Transverse colon (tissue), 4 donors: Measurements from ENCODE around the gene PCDH12. TPM values are rescaled to one million over a fixed set of nuclear protein-coding genes. Genes with fewer than 3 reads are reported as not detected.

Source experiments
- DNase-seq: peaks from one replicate; pipeline ENCODE4 v3.0.0-alpha.2; 2019
- H3K27ac ChIP-seq, 4 donors: fragments of 200-600 bp; sonication (generic); 2 replicates each; pipeline ENCODE4 v1.5.1; 2016 to 2018; ENCODE audit warnings: inconsistent platforms in 4 of 4
- H3K27me3 ChIP-seq: fragments of 200-600 bp; sonication (generic); 2 replicates; pipeline ENCODE4 v1.5.1; 2017; ENCODE audit warnings: inconsistent platforms
- H3K36me3 ChIP-seq, 4 donors: fragments of 200-600 bp; sonication (generic); 2 replicates each; pipeline ENCODE4 v1.5.1; 2017 to 2019; ENCODE audit warnings: inconsistent platforms in 4 of 4
- H3K4me1 ChIP-seq, 4 donors: fragments of 200-600 bp; sonication (generic); 2 replicates each; pipeline ENCODE4 v1.5.1; 2017 to 2020; ENCODE audit warnings: inconsistent platforms in 4 of 4
- H3K4me3 ChIP-seq, 4 donors: fragments of 200-600 bp; sonication (generic); 1 replicate in 1 of 4; 2 replicates in 3 of 4; pipeline versions ENCODE4 v1.5.1 to v1.6.1; 2017 to 2019; ENCODE audit warnings: inconsistent platforms in 4 of 4
- H3K9me3 ChIP-seq, 2 donors: fragments of 200-600 bp; sonication (generic); 2 replicates each; pipeline ENCODE4 v1.5.1; 2017 to 2019; ENCODE audit warnings: inconsistent platforms in 2 of 2
- EP300 ChIP-seq: sonication (generic); formaldehyde crosslinking; IDR thresholded peaks from one replicate; pipeline ENCODE4 v1.6.1; 2017; ENCODE audit warnings: antibody characterized with exemption, low read depth
- POLR2A ChIP-seq: fragments of 450-650 bp; IDR thresholded peaks from one replicate; pipeline ENCODE4 v1.6.1; 2016; ENCODE audit warnings: antibody characterized with exemption, mild to moderate bottlenecking, moderate library complexity
- POLR2AphosphoS5 ChIP-seq, 3 donors: sonication (generic); formaldehyde crosslinking; IDR thresholded peaks; one replicate each; pipeline ENCODE4 v1.6.1; 2016; ENCODE audit warnings: antibody characterized with exemption in 3 of 3
- WGBS, 2 donors: methylation state at CpG; one replicate each; pipeline ENCODE4 v1.1.5; 2018; ENCODE audit warnings: low coverage in 1 of 2; 5-methylcytosine and 5-hydroxymethylcytosine counted together
- in situ Hi-C, 4 donors: fragments of 200-750 bp; cut with MboI; loops; one replicate each; pipeline versions ENCODE4 v1.15.0 to v1.15.1; 2017; ENCODE audit warnings: low sequenced_read_pairs in 3 of 4, low pct_ligation_motif_present in 1 of 4, low pct_unique_long_range_greater_than_20kb in 1 of 4
- intact Hi-C: fragments of 100-400 bp; cut with DNase I; formaldehyde crosslinking; loops from one replicate; pipeline ENCODE4 v1.15.1; 2023; ENCODE audit warnings: low total_unique reads
- total RNA-seq, 4 donors: library from RNA; depleted of rRNA; stranded (reverse); fragments of >200 nt; gene quantifications; one replicate each; pipeline ENCODE4 v1.1.0, GENCODE V29; 2016
- TF ChIP-seq, protein P1 (sequence below), 5 experiments: fragments of 200-600 bp in 3 of 5; fragments of 450-650 bp in 2 of 5; sonication (generic) in 3 of 5; IDR thresholded peaks; 1 replicate in 2 of 5; 2 replicates in 3 of 5; pipeline ENCODE4 v1.5.1; 2016 to 2017; ENCODE audit warnings: antibody characterized with exemption in 5 of 5, inconsistent platforms in 3 of 5, mild to moderate bottlenecking in 2 of 5, moderate library complexity in 1 of 5

Gene PCDH12
- total RNA-seq, 4 donors from 2014 or later = 0.37 to 0.95 (median 0.68) TPM; not detected in 1

DNA sequence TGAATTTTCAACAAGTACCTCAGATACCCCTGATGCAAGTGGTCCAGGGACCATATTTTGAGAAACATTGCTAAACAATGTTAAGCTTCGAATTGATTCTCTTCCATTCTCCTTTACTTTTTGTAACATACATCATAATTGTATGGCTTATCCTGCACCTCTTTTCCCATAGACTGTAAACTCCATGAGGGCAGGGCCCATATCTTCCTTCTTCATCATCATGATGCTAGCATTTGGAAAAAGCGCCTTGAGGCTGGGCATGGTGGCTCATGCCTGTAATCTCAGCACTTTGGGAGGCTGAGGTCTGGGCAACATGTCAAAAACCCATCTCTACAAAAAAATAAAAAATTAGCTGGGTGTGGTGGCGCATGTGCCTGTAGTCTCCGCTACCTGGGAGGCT, 48.8 kb downstream of the PCDH12 start:
- peaks cover 9% of the 10 kb centered on the region for H3K27me3 ChIP-seq
- no peaks in the 10 kb centered on the region for H3K9me3 ChIP-seq
- intact Hi-C loops = no loop called here
- H3K4me3 ChIP-seq = no peak overlapping the region
- no peak for TF ChIP-seq POLR2AphosphoS5 (IDR thresholded peaks at IDR 0.05)
- TF ChIP-seq, protein P1, sequence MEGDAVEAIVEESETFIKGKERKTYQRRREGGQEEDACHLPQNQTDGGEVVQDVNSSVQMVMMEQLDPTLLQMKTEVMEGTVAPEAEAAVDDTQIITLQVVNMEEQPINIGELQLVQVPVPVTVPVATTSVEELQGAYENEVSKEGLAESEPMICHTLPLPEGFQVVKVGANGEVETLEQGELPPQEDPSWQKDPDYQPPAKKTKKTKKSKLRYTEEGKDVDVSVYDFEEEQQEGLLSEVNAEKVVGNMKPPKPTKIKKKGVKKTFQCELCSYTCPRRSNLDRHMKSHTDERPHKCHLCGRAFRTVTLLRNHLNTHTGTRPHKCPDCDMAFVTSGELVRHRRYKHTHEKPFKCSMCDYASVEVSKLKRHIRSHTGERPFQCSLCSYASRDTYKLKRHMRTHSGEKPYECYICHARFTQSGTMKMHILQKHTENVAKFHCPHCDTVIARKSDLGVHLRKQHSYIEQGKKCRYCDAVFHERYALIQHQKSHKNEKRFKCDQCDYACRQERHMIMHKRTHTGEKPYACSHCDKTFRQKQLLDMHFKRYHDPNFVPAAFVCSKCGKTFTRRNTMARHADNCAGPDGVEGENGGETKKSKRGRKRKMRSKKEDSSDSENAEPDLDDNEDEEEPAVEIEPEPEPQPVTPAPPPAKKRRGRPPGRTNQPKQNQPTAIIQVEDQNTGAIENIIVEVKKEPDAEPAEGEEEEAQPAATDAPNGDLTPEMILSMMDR (IDR thresholded peaks at IDR 0.05) = no peak
- no peak for TF ChIP-seq EP300
- TF ChIP-seq POLR2A = no peak
- in situ Hi-C loops = no loop called here
- H3K27ac ChIP-seq = no peak overlapping the region
- H3K4me1 ChIP-seq = peaks cover 4 to 10% (median 8%) of the 10 kb centered on the region in 4 donors
- 81 to 85% methylated on average over 4 of the region's 4 CpGs for WGBS, 2 donors
- DNase-seq = no peak
- H3K36me3 ChIP-seq = no peaks in the 10 kb centered on the region

GRCh38 chr5:141908796-141909195, 49.2 kb downstream of the PCDH12 start:
- 84 to 85% methylated on average over 2 of the region's 2 CpGs for WGBS, 2 donors
- Histone ChIP-seq H3K4me3 (no peak overlapping the region), H3K9me3 (no peaks in the 10 kb centered on the region), H3K27me3 (peaks cover 9% of the 10 kb centered on the region), H3K27ac (no peak overlapping the region), H3K4me1 (peaks cover under 1 to 6% (median 4%) of the 10 kb centered on the region in 4 donors), H3K36me3 (no peaks in the 10 kb centered on the region)
- DNase-seq = no peak
- TF ChIP-seq POLR2AphosphoS5 (IDR thresholded peaks at IDR 0.05) (no peak), POLR2A (no peak)
- TF ChIP-seq, protein P1 (IDR thresholded peaks at IDR 0.05) = no peak
- in situ Hi-C loops (no loop called here), intact Hi-C loops (no loop called here)

- H3K27ac ChIP-seq = no peak overlapping the region
- WGBS, 2 donors = 0% methylated on average over 1 of the region's 1 CpG; no CpG with 5 or more reads in 1 of the 2 donors
- no peaks in the 10 kb centered on the region for H3K27me3 ChIP-seq
- TF ChIP-seq POLR2A (no peak), POLR2AphosphoS5 (IDR thresholded peaks at IDR 0.05) (no peak), EP300 (no peak)
- TF ChIP-seq, protein P1 (IDR thresholded peaks at IDR 0.05) = no peak
- H3K9me3 ChIP-seq = no peaks in the 10 kb centered on the region
- H3K36me3 ChIP-seq = no peaks in the 10 kb centered on the region
- H3K4me3 ChIP-seq = no peak overlapping the region
- in situ Hi-C loops = no loop called here
- H3K4me1 ChIP-seq = no peaks in the 10 kb centered on the region
- intact Hi-C loops = no loop called here
- no peak for DNase-seq
Observed at GRCh38 chr5:141906972-141907371, 51.0 kb downstream of the PCDH12 start.

GRCh38 chr5:141906517-141906916, 51.5 kb downstream of the PCDH12 start:
- H3K4me1 ChIP-seq = no peaks in the 10 kb centered on the region
- H3K9me3 ChIP-seq = no peaks in the 10 kb centered on the region
- no peak overlapping the region for H3K4me3 ChIP-seq
- DNase-seq = no peak
- intact Hi-C loops = no loop called here
- TF ChIP-seq POLR2AphosphoS5 (IDR thresholded peaks at IDR 0.05) (no peak), POLR2A (no peak), EP300 (no peak)
- TF ChIP-seq, protein P1 (IDR thresholded peaks at IDR 0.05) = no peak
- H3K36me3 ChIP-seq = no peaks in the 10 kb centered on the region
- in situ Hi-C loops = no loop called here
- no peaks in the 10 kb centered on the region for H3K27me3 ChIP-seq
- 0 to 54% methylated on average over 1 of the region's 1 CpG for WGBS, 2 donors
- H3K27ac ChIP-seq = no peak overlapping the region
